DMS79 (cell line): Measurements from ENCODE around the gene INCA1.
A peak's percentile ranks its signal among the peaks of the same experiment; 100 is the strongest.

ENCODE experiments used
- DNase-seq: peaks from one replicate; lab custom pipeline; 2025; lab: John Stamatoyannopoulos, UW

Gene INCA1

GRCh38 chr17:4948166-4948930 lies 49.0 kb downstream of the INCA1 start, which contains the start of gene PFN1:
PFN1 (minus strand) TSS chr17:4948530; CDS start chr17:4948394, 136 bp downstream.
- DNase-seq = peak; percentile 52

GRCh38 chr17:4947411-4948165 lies 49.7 kb downstream of the INCA1 start:
- DNase-seq = peak; percentile 12

DNA sequence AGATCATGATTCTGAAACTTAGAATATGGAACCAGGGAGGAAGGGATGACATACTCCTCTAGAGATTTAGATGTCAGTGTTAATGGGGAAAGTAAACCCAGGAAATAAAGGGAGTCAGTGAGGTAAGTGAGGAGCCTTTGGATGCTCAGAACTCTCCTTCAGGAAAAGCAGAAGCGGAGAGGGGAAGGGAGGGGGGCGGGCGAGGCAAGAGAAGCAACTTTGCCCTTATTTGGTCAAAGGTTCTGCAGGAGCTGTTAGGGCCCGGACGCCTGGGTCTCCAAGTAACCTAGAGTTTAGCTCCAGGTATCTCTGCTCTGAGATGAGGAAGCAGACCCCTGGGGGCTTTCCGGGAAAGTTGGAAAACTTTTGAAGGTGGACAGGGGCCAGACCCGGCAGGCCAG lies 50.3 kb downstream of the INCA1 start:
- DNase-seq = no peak

GRCh38 chr17:4946312-4946976 lies 50.9 kb downstream of the INCA1 start:
- no peak for DNase-seq

GRCh38 chr17:4945944-4946280 lies 51.4 kb downstream of the INCA1 start:
- no peak for DNase-seq

- DNase-seq = no peak
Observed at GRCh38 chr17:4945176-4945943, 52.0 kb downstream of the INCA1 start.

DNA sequence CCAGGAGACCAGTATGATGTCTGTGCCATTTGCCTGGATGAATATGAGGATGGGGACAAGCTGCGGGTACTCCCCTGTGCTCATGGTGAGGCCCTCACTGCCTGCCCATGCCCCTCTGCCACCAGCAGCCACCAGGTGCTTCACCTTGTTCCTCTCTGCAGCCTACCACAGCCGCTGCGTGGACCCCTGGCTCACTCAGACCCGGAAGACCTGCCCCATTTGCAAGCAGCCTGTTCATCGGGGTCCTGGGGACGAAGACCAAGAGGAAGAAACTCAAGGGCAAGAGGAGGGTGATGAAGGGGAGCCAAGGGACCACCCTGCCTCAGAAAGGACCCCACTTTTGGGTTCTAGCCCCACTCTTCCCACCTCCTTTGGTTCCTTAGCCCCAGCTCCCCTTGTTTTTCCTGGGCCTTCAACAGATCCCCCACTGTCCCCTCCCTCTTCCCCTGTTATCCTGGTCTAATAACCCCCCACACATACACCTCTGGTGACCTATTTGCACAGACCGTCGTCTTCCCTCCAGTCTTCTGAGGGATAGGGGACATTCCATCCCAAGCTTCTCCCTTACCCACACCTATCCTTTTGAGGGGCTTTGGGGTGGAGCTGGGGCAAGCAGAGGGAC lies 52.7 kb downstream of the INCA1 start:
- no peak for DNase-seq

- DNase-seq = no peak
Observed at GRCh38 chr17:4944163-4944553, 53.2 kb downstream of the INCA1 start.

GRCh38 chr17:4942760-4943508 lies 54.4 kb downstream of the INCA1 start:
- DNase-seq = no peak

DNA sequence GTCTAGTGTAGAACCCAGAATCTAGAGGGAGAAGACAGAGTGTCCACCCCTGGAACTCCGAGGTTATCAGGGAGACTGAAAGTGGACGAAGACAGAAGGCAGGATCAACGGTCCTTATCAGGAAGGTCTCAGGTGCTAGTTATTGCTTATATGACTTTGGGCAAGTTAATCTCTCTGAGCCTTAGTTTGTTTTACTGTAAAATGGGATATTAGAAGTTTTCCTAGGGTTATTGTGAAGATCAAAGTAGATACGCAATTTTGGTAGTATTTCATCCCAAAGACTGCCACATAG lies 56.1 kb downstream of the INCA1 start:
- no peak for DNase-seq

DNA sequence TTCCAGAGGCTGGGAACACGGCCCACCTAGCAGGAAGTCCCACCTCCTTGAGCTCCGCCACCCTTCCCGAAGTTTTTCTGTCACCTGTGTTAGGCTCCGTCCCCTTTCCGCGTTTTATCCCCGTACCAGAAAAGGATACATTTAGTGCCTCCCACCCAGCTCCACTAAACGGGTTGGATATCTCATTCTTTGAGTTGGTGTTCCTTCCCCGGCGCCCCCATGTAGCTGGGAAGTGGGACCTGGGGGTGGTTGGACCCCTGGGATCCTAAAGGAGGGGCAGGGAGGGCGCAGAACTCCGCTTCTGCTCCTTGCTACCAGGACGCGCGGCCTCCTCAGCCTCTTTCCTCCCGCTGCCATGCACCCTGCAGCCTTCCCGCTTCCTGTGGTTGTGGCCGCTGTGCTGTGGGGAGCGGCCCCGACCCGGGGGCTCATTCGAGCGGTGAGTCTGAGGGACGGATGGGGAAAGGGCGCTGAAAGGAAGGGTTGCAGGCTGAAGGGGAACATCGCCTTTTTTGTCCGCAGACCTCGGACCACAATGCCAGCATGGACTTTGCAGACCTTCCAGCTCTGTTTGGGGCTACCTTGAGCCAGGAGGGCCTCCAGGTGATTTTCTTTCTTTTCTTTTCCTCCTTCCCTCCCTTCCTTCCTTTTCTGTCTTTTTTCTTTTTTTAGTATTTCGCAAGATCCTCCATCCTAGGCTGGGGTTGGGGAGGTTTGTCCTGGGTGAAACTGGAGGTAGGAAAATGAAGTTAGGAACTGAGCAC lies 56.6 kb downstream of the INCA1 start:
- no peak for DNase-seq

- peak; percentile 98 for DNase-seq
Observed at GRCh38 chr17:4939796-4940554, 57.3 kb downstream of the INCA1 start, which contains the start of the genes RNF167 and SLC25A11. RNF167 (plus strand) TSS chr17:4940268; CDS start chr17:4940910, 642 bp downstream. SLC25A11 (minus strand) TSS chr17:4940046; CDS start chr17:4939910, 136 bp downstream.

DNA sequence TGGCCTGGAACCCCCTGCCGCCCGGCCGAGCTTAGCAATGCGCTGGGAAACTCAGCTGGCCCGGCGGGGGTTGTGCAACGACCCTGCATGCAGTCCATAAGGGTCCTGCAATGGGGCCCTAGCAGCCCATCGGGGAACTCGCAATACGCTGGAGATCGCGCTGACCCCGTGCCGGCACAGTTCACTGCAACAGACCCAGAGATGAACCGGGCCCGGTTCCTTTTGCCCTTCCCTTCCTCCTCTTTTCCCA lies 57.9 kb downstream of the INCA1 start:
- DNase-seq = no peak

DNA sequence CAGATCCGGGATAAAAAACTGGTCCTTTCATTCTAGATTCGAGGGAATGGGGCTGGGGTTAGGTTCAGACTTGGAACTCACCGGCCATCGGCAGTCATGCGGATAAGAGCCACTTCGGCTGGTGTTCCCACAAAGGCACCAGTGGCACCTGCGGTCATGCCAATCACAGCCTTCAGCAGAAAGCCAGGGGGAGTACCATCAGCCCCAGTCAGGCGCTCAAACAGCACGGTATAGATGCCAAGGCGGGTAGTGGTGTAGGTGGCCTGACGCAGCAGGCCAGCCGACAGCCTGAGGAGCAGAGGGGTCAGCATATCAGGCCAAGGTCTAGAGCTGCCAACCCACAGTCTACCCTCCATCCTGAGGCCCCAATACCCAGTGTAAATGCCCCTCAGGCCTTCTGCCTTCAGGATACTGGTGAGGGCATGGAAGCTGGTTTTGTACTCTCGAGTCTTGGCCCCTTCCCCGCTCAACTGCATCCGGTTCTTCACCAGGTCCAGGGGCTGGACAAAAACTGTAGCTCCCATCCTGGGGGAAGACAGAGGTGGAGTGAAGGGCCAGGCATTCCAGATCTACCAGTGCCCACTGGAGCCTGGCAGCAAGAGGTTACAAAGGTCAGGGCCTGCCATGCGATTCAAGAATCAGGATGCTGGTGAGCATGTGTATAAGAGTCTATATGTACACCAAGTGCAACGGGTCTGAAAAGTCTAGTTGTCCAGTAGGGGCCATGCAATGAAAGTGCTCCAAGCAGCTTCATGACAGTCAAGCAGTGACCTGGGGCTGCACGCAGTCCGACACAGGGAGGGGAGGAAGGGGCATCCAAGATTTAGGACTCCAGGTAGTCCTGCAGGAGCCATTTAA lies 58.4 kb downstream of the INCA1 start:
- peak; percentile 12 for DNase-seq
